H1 (cell line): ENCODE results near the gene CRTC1. TPM values are rescaled to one million over a fixed set of nuclear protein-coding genes. Genes with fewer than 3 reads are reported as not detected.

Experiments
- CTCF ChIA-PET: fragments of 300-600 bp; sonication (Branson Sonifier 250); formaldehyde crosslinking; loops from one replicate; lab custom pipeline; 2021; ENCODE audit not compliant: partially characterized antibody; lab: Charles Lee
- POLR2A ChIA-PET: fragments of 300-600 bp; sonication (Branson Sonifier 250); formaldehyde crosslinking; loops from one replicate; lab custom pipeline; 2021; ENCODE audit warnings: inconsistent platforms; ENCODE audit not compliant: partially characterized antibody; lab: Charles Lee
- DNase-seq, 2 experiments: peaks; one replicate each; pipeline versions ENCODE4 v3.0.0 to v3.0.0-alpha.2; 2010 to 2022; ENCODE audit warnings: low spot score in 2 of 2, low read depth in 1 of 2, mixed read lengths in 1 of 2
- FAIRE-seq: peaks from 2 replicates; lab custom pipeline; 2011; peaks lifted over from hg19 to GRCh38; lab: Jason Lieb, UNC
- H2AFZ ChIP-seq: 2 replicates; pipeline ENCODE4 v1.8.1; 2012; ENCODE audit warnings: low read length, inconsistent platforms
- H2AK5ac ChIP-seq: 2 replicates; pipeline ENCODE4 v1.6.1; 2013; ENCODE audit warnings: low read depth, low read length
- H2BK120ac ChIP-seq: replicated peaks from 2 replicates; pipeline ENCODE3; 2013; ENCODE audit warnings: low read depth, low read length, inconsistent platforms
- H2BK12ac ChIP-seq: 2 replicates; pipeline ENCODE4 v1.6.1; 2013; ENCODE audit warnings: low read depth, low read length
- H2BK15ac ChIP-seq: 2 replicates; pipeline ENCODE4 v1.6.1; 2013; ENCODE audit warnings: low read length
- H2BK20ac ChIP-seq: 2 replicates; pipeline ENCODE4 v1.6.1; 2013; ENCODE audit warnings: low read length
- H2BK5ac ChIP-seq: 2 replicates; pipeline ENCODE4 v1.6.1; 2013; ENCODE audit warnings: low read depth, low read length
- H3K14ac ChIP-seq: 2 replicates; pipeline ENCODE4 v1.6.1; 2013; ENCODE audit warnings: inconsistent platforms; ENCODE audit not compliant: insufficient read length
- H3K18ac ChIP-seq: 2 replicates; pipeline ENCODE4 v1.6.1; 2013; ENCODE audit warnings: low read length; ENCODE audit errors: extremely low read depth
- H3K23ac ChIP-seq: 2 replicates; pipeline ENCODE4 v1.6.1; 2013; ENCODE audit warnings: inconsistent platforms; ENCODE audit not compliant: insufficient read length
- H3K23me2 ChIP-seq: 2 replicates; pipeline ENCODE4 v1.6.1; 2013; ENCODE audit warnings: low read depth, low read length
- H3K27ac ChIP-seq: 2 replicates; pipeline ENCODE4 v1.6.1; 2011; ENCODE audit warnings: low read depth, low read length, inconsistent platforms
- H3K27me3 ChIP-seq, 4 experiments: replicated peaks in 1 of 4; 1 replicate in 1 of 4; 2 replicates in 3 of 4; pipeline versions ENCODE4 v1.6.1 to v1.8.1; 2011 to 2013; ENCODE audit warnings: low read length in 3 of 4, mild to moderate bottlenecking in 3 of 4, inconsistent platforms in 2 of 4, mixed read lengths in 2 of 4, moderate library complexity in 1 of 4; ENCODE audit not compliant: control insufficient read depth in 3 of 4, insufficient read depth in 3 of 4; ENCODE audit errors: extremely low read depth in 1 of 4
- H3K36me3 ChIP-seq, 4 experiments: 2 replicates each; pipeline versions ENCODE4 v1.6.1 to v1.8.1; 2011 to 2013; ENCODE audit warnings: mild to moderate bottlenecking in 4 of 4, low read length in 3 of 4, moderate library complexity in 2 of 4, control low read depth in 1 of 4, inconsistent platforms in 1 of 4; ENCODE audit not compliant: insufficient read depth in 4 of 4, control insufficient read depth in 2 of 4
- H3K4ac ChIP-seq: replicated peaks from 2 replicates; pipeline ENCODE3; 2013; ENCODE audit warnings: low read length, low read depth, mixed read lengths, inconsistent platforms; ENCODE audit not compliant: insufficient read length
- H3K4me1 ChIP-seq, 4 experiments: replicated peaks in 1 of 4; 1 replicate in 1 of 4; 2 replicates in 3 of 4; pipeline versions ENCODE4 v1.6.1 to v1.8.1; 2011 to 2013; ENCODE audit warnings: low read length in 3 of 4, inconsistent platforms in 2 of 4, mixed read lengths in 1 of 4; ENCODE audit not compliant: insufficient read depth in 4 of 4, control insufficient read depth in 3 of 4
- H3K4me2 ChIP-seq, 2 experiments: 2 replicates each; pipeline versions ENCODE4 v1.6.1 to v1.8.1; 2011 to 2013; ENCODE audit warnings: low read depth in 2 of 2, low read length in 2 of 2, control low read depth in 1 of 2, inconsistent platforms in 1 of 2, mild to moderate bottlenecking in 1 of 2; ENCODE audit not compliant: insufficient read depth in 1 of 2
- H3K4me3 ChIP-seq, 4 experiments: fragments of 200-600, 300-600 bp in 1 of 4; sonication (generic), shearing (Covaris generic), sonication (Bioruptor Twin) in 1 of 4; 2 replicates each; pipeline versions ENCODE4 v1.5.1 to v1.8.1; 2011 to 2016; ENCODE audit warnings: low read length in 4 of 4, low read depth in 3 of 4, control low read depth in 2 of 4, inconsistent platforms in 2 of 4, mild to moderate bottlenecking in 2 of 4, mixed read lengths in 1 of 4, moderate library complexity in 1 of 4; ENCODE audit not compliant: insufficient read depth in 2 of 4; ENCODE audit errors: extremely low read depth in 1 of 4
- H3K56ac ChIP-seq: replicated peaks from 2 replicates; pipeline ENCODE3; 2013; ENCODE audit warnings: low read depth, mild to moderate bottlenecking, mixed read lengths, low read length, inconsistent platforms; ENCODE audit not compliant: insufficient read length
- H3K79me1 ChIP-seq: 2 replicates; pipeline ENCODE4 v1.6.1; 2013; ENCODE audit warnings: low read depth, low read length, control low read depth
- H3K79me2 ChIP-seq, 2 experiments: 2 replicates each; pipeline versions ENCODE4 v1.6.1 to v1.8.1; 2012 to 2013; ENCODE audit warnings: low read length in 2 of 2, mild to moderate bottlenecking in 2 of 2, inconsistent platforms in 1 of 2; ENCODE audit not compliant: insufficient read depth in 2 of 2, control insufficient read depth in 1 of 2
- H3K9ac ChIP-seq, 4 experiments: replicated peaks in 1 of 4; 1 replicate in 1 of 4; 2 replicates in 3 of 4; pipeline versions ENCODE4 v1.6.1 to v1.8.1; 2011 to 2013; ENCODE audit warnings: low read depth in 3 of 4, low read length in 3 of 4, control low read depth in 2 of 4, mild to moderate bottlenecking in 2 of 4, moderate library complexity in 2 of 4, inconsistent platforms in 1 of 4; ENCODE audit errors: extremely low read depth in 1 of 4
- H3K9me3 ChIP-seq, 2 experiments: 2 replicates each; pipeline versions ENCODE4 v1.6.1 to v1.8.1; 2012 to 2013; ENCODE audit warnings: mild to moderate bottlenecking in 2 of 2, moderate library complexity in 2 of 2, control low read depth in 1 of 2, inconsistent platforms in 1 of 2, low read depth in 1 of 2, low read length in 1 of 2, mixed read lengths in 1 of 2; ENCODE audit not compliant: insufficient read depth in 2 of 2
- H4K20me1 ChIP-seq, 2 experiments: replicated peaks in 1 of 2; 2 replicates each; pipeline versions ENCODE3 to v1.8.1; 2011 to 2013; ENCODE audit warnings: inconsistent platforms in 2 of 2, low read length in 2 of 2, mild to moderate bottlenecking in 1 of 2; ENCODE audit not compliant: insufficient read depth in 2 of 2, control insufficient read depth in 1 of 2
- H4K5ac ChIP-seq: 2 replicates; pipeline ENCODE4 v1.6.1; 2013; ENCODE audit warnings: low read length, low read depth, mixed read lengths, inconsistent platforms; ENCODE audit not compliant: insufficient read length
- H4K8ac ChIP-seq: 2 replicates; pipeline ENCODE4 v1.8.0; 2013; ENCODE audit warnings: mild to moderate bottlenecking, moderate library complexity, low read length, inconsistent platforms; ENCODE audit not compliant: insufficient read depth; ENCODE audit errors: extremely low read depth
- H4K91ac ChIP-seq: replicated peaks from 2 replicates; pipeline ENCODE3; 2013; ENCODE audit warnings: low read length, mixed read lengths, inconsistent platforms; ENCODE audit not compliant: insufficient read length
- BCL11A ChIP-seq, 2 experiments: IDR thresholded peaks; one replicate each; pipeline ENCODE4 v1.6.1; 2011; ENCODE audit warnings: low read depth in 2 of 2, low read length in 2 of 2, mild to moderate bottlenecking in 2 of 2
- EGR1 ChIP-seq: IDR thresholded peaks from 2 replicates; pipeline ENCODE4 v1.6.1; 2011; ENCODE audit warnings: low read depth, low read length, borderline replicate concordance
- JUND ChIP-seq: IDR thresholded peaks from 2 replicates; pipeline ENCODE4 v1.6.1; 2011; ENCODE audit warnings: mild to moderate bottlenecking, improper control_type of control experiment, low read length
- MAX ChIP-seq: IDR thresholded peaks from 2 replicates; pipeline ENCODE4 v1.6.1; 2012; ENCODE audit warnings: inconsistent platforms
- TAF7 ChIP-seq: optimal IDR thresholded peaks from 2 replicates; pipeline ENCODE3; 2011; ENCODE audit warnings: low read depth, mild to moderate bottlenecking, inconsistent platforms, low read length, moderate library complexity, borderline replicate concordance
- TCF12 ChIP-seq: IDR thresholded peaks from 2 replicates; pipeline ENCODE4 v1.6.1; 2011; ENCODE audit warnings: low read depth, mild to moderate bottlenecking, low read length
- WGBS, 2 experiments: shearing (Covaris generic) in 1 of 2; methylation state at CpG; one replicate each; pipeline versions ENCODE4 v1.1.6 to v1.1.7; 2013 to 2015; ENCODE audit warnings: low lambda C conversion rate in 2 of 2, mixed read lengths in 2 of 2, inconsistent platforms in 1 of 2, low coverage in 1 of 2, missing lambda C conversion rate in 1 of 2; ENCODE audit not compliant: insufficient replicate concordance in 2 of 2, insufficient coverage in 1 of 2, insufficient read length in 1 of 2; ENCODE audit errors: extremely low coverage in 1 of 2, missing lambda C conversion rate in 1 of 2; 5-methylcytosine and 5-hydroxymethylcytosine counted together
- polyA plus RNA-seq, 7 experiments: library from polyadenylated mRNA; depleted of rRNA in 3 of 7; stranded (reverse) in 5 of 7; unstranded in 2 of 7; fragments of >200 nt in 5 of 7; fragments of 200-250 nt in 2 of 7; gene quantifications; 1 replicate in 5 of 7; 2 replicates in 1 of 7; 4 replicates in 1 of 7; pipeline versions ENCODE4 v1.2.1 to v1.2.3, GENCODE V29; 2011 to 2013; ENCODE audit warnings: missing spikeins in 2 of 7, mixed read lengths in 2 of 7
- total RNA-seq: library from RNA; stranded (reverse); fragmentation: NEBNext Ultra II Directional; extraction: Animal tissue kit (Norgen Biotek cat#: 25700); gene quantifications from 2 replicates; pipeline ENCODE4 v1.2.1, GENCODE V29; 2021
- TF ChIP-seq, protein P1 (sequence below): IDR thresholded peaks from 2 replicates; pipeline ENCODE4 v1.6.1; 2011; ENCODE audit warnings: low read depth, mild to moderate bottlenecking, low read length; ENCODE audit not compliant: insufficient read depth

The CRTC1 gene
- total and polyA plus RNA-seq, 2 of the 8 experiments (the other 6 are each of a cell fraction or from before 2014, with no cell fraction given): 2.9 to 8.5 TPM

DNA sequence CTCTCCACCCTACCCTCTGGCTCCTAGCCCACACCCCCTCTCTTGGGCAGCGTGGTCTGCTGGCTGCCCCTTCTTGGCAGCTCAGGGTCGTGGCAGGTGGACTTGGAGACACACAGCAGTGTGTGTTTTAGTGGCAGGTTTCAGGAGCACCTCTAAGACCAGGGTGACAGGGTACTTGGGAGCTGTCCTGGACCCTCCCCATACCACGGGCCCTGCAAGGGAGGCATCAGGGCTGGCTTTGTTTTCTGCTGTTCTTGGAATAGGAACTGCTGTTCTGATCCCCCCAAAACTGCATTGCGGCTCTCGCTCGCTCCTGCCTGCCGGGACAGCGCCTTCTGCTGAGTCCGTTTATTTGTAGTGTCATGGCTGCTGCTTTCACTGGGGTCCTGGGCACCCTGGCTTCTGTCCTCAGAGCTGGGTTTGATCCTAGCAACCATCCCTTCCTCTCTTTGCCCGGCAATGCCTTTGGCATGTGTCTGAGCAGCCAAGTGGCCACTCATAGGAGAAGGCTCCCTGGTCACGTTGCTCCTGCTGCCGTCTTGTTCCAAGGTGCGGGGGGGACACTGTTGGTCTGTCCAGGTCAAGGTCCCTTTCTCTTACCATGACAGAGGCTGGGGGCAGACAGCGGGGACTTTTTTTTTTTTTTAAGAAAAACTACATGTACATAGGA, 95.5 kb downstream of the CRTC1 start:
- Histone ChIP-seq H2AK5ac (no peak overlapping the region), H4K8ac (no peak overlapping the region; the same call in 1 of the 2 replicates), H3K27me3 (peaks cover 16 to 93% (median 83%) of the 10 kb centered on the region in 4 experiments), H3K4me1 (no peaks in the 10 kb centered on the region; a peak in 1 of 7 replicates), H4K91ac (no peak overlapping the region), H2BK12ac (no peak overlapping the region), H3K14ac (no peak overlapping the region), H3K4me3 (no peak overlapping the region), H3K9ac (no peak overlapping the region), H2BK15ac (no peak overlapping the region), H3K4ac (no peak overlapping the region), H3K27ac (no peak overlapping the region), H3K36me3 (no peaks in the 10 kb centered on the region), H2AFZ (no peak overlapping the region), H2BK120ac (no peak overlapping the region), H3K79me1 (no peaks in the 10 kb centered on the region), H3K23me2 (no peaks in the 10 kb centered on the region), H3K4me2 (no peak overlapping the region), H2BK20ac (no peak overlapping the region), H3K9me3 (no peaks in the 10 kb centered on the region), H3K79me2 (no peaks in the 10 kb centered on the region), H3K18ac (no peak overlapping the region), H2BK5ac (no peak overlapping the region), H3K56ac (no peak overlapping the region), H4K5ac (no peak overlapping the region), H3K23ac (no peak overlapping the region), H4K20me1 (peaks cover 11 to 29% of the 10 kb centered on the region in 2 experiments)
- ChIA-PET POLR2A (interaction anchor here (0.8 to 1.9 kb wide), 2 partner anchors 14 to 65 kb away, joined by 3 to 11 read pairs; no protein-coding TSS in a partner anchor), CTCF (interaction anchor here (0.8 to 10.9 kb wide), 6 partner anchors 12 to 446 kb away, joined by 3 to 132 read pairs (median 3); no protein-coding TSS in a partner anchor)
- WGBS, 2 experiments: 77% methylated on average over 12 of the region's 14 CpGs; no CpG with 5 or more reads in 1 of the 2 experiments
- FAIRE-seq (no peak), DNase-seq (no peak)
- no peak for TF ChIP-seq BCL11A (IDR thresholded peaks at IDR 0.05; ENCODE audit: low read depth in 2 of 2, low read length in 2 of 2)
- no peak for TF ChIP-seq TCF12
- no peak for TF ChIP-seq JUND
- TF ChIP-seq, protein P1, sequence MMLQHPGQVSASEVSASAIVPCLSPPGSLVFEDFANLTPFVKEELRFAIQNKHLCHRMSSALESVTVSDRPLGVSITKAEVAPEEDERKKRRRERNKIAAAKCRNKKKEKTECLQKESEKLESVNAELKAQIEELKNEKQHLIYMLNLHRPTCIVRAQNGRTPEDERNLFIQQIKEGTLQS: no peak
- no peak for TF ChIP-seq EGR1
- TF ChIP-seq MAX: no peak
- no peak for TF ChIP-seq TAF7
